H1 (cell line): ENCODE measurements around the gene QSOX1. TPM values are rescaled to one million over a fixed set of nuclear protein-coding genes. Genes with fewer than 3 reads are reported as not detected.

Experiments
- CTCF ChIA-PET: fragments of 300-600 bp; sonication (Branson Sonifier 250); formaldehyde crosslinking; loops from one replicate; lab custom pipeline; 2021; ENCODE audit not compliant: partially characterized antibody; lab: Charles Lee
- POLR2A ChIA-PET: fragments of 300-600 bp; sonication (Branson Sonifier 250); formaldehyde crosslinking; loops from one replicate; lab custom pipeline; 2021; ENCODE audit warnings: inconsistent platforms; ENCODE audit not compliant: partially characterized antibody; lab: Charles Lee
- DNase-seq, 2 experiments: peaks; one replicate each; pipeline versions ENCODE4 v3.0.0 to v3.0.0-alpha.2; 2010 to 2022; ENCODE audit warnings: low spot score in 2 of 2, low read depth in 1 of 2, mixed read lengths in 1 of 2
- FAIRE-seq: peaks from 2 replicates; lab custom pipeline; 2011; peaks lifted over from hg19 to GRCh38; lab: Jason Lieb, UNC
- H2AFZ ChIP-seq: 2 replicates; pipeline ENCODE4 v1.8.1; 2012; ENCODE audit warnings: low read length, inconsistent platforms
- H2AK5ac ChIP-seq: 2 replicates; pipeline ENCODE4 v1.6.1; 2013; ENCODE audit warnings: low read depth, low read length
- H2BK120ac ChIP-seq: replicated peaks from 2 replicates; pipeline ENCODE3; 2013; ENCODE audit warnings: low read depth, low read length, inconsistent platforms
- H2BK12ac ChIP-seq: 2 replicates; pipeline ENCODE4 v1.6.1; 2013; ENCODE audit warnings: low read depth, low read length
- H2BK15ac ChIP-seq: 2 replicates; pipeline ENCODE4 v1.6.1; 2013; ENCODE audit warnings: low read length
- H2BK20ac ChIP-seq: 2 replicates; pipeline ENCODE4 v1.6.1; 2013; ENCODE audit warnings: low read length
- H2BK5ac ChIP-seq: 2 replicates; pipeline ENCODE4 v1.6.1; 2013; ENCODE audit warnings: low read depth, low read length
- H3K14ac ChIP-seq: 2 replicates; pipeline ENCODE4 v1.6.1; 2013; ENCODE audit warnings: inconsistent platforms; ENCODE audit not compliant: insufficient read length
- H3K18ac ChIP-seq: 2 replicates; pipeline ENCODE4 v1.6.1; 2013; ENCODE audit warnings: low read length; ENCODE audit errors: extremely low read depth
- H3K23ac ChIP-seq: 2 replicates; pipeline ENCODE4 v1.6.1; 2013; ENCODE audit warnings: inconsistent platforms; ENCODE audit not compliant: insufficient read length
- H3K23me2 ChIP-seq: 2 replicates; pipeline ENCODE4 v1.6.1; 2013; ENCODE audit warnings: low read depth, low read length
- H3K27ac ChIP-seq: 2 replicates; pipeline ENCODE4 v1.6.1; 2011; ENCODE audit warnings: low read depth, low read length, inconsistent platforms
- H3K27me3 ChIP-seq, 4 experiments: replicated peaks in 1 of 4; 1 replicate in 1 of 4; 2 replicates in 3 of 4; pipeline versions ENCODE4 v1.6.1 to v1.8.1; 2011 to 2013; ENCODE audit warnings: low read length in 3 of 4, mild to moderate bottlenecking in 3 of 4, inconsistent platforms in 2 of 4, mixed read lengths in 2 of 4, moderate library complexity in 1 of 4; ENCODE audit not compliant: control insufficient read depth in 3 of 4, insufficient read depth in 3 of 4; ENCODE audit errors: extremely low read depth in 1 of 4
- H3K36me3 ChIP-seq, 4 experiments: 2 replicates each; pipeline versions ENCODE4 v1.6.1 to v1.8.1; 2011 to 2013; ENCODE audit warnings: mild to moderate bottlenecking in 4 of 4, low read length in 3 of 4, moderate library complexity in 2 of 4, control low read depth in 1 of 4, inconsistent platforms in 1 of 4; ENCODE audit not compliant: insufficient read depth in 4 of 4, control insufficient read depth in 2 of 4
- H3K4ac ChIP-seq: replicated peaks from 2 replicates; pipeline ENCODE3; 2013; ENCODE audit warnings: low read length, low read depth, mixed read lengths, inconsistent platforms; ENCODE audit not compliant: insufficient read length
- H3K4me1 ChIP-seq, 4 experiments: replicated peaks in 1 of 4; 1 replicate in 1 of 4; 2 replicates in 3 of 4; pipeline versions ENCODE4 v1.6.1 to v1.8.1; 2011 to 2013; ENCODE audit warnings: low read length in 3 of 4, inconsistent platforms in 2 of 4, mixed read lengths in 1 of 4; ENCODE audit not compliant: insufficient read depth in 4 of 4, control insufficient read depth in 3 of 4
- H3K4me2 ChIP-seq, 2 experiments: 2 replicates each; pipeline versions ENCODE4 v1.6.1 to v1.8.1; 2011 to 2013; ENCODE audit warnings: low read depth in 2 of 2, low read length in 2 of 2, control low read depth in 1 of 2, inconsistent platforms in 1 of 2, mild to moderate bottlenecking in 1 of 2; ENCODE audit not compliant: insufficient read depth in 1 of 2
- H3K4me3 ChIP-seq, 4 experiments: fragments of 200-600, 300-600 bp in 1 of 4; sonication (generic), shearing (Covaris generic), sonication (Bioruptor Twin) in 1 of 4; 2 replicates each; pipeline versions ENCODE4 v1.5.1 to v1.8.1; 2011 to 2016; ENCODE audit warnings: low read length in 4 of 4, low read depth in 3 of 4, control low read depth in 2 of 4, inconsistent platforms in 2 of 4, mild to moderate bottlenecking in 2 of 4, mixed read lengths in 1 of 4, moderate library complexity in 1 of 4; ENCODE audit not compliant: insufficient read depth in 2 of 4; ENCODE audit errors: extremely low read depth in 1 of 4
- H3K56ac ChIP-seq: replicated peaks from 2 replicates; pipeline ENCODE3; 2013; ENCODE audit warnings: low read depth, mild to moderate bottlenecking, mixed read lengths, low read length, inconsistent platforms; ENCODE audit not compliant: insufficient read length
- H3K79me1 ChIP-seq: 2 replicates; pipeline ENCODE4 v1.6.1; 2013; ENCODE audit warnings: low read depth, low read length, control low read depth
- H3K79me2 ChIP-seq, 2 experiments: 2 replicates each; pipeline versions ENCODE4 v1.6.1 to v1.8.1; 2012 to 2013; ENCODE audit warnings: low read length in 2 of 2, mild to moderate bottlenecking in 2 of 2, inconsistent platforms in 1 of 2; ENCODE audit not compliant: insufficient read depth in 2 of 2, control insufficient read depth in 1 of 2
- H3K9ac ChIP-seq, 4 experiments: replicated peaks in 1 of 4; 1 replicate in 1 of 4; 2 replicates in 3 of 4; pipeline versions ENCODE4 v1.6.1 to v1.8.1; 2011 to 2013; ENCODE audit warnings: low read depth in 3 of 4, low read length in 3 of 4, control low read depth in 2 of 4, mild to moderate bottlenecking in 2 of 4, moderate library complexity in 2 of 4, inconsistent platforms in 1 of 4; ENCODE audit errors: extremely low read depth in 1 of 4
- H3K9me3 ChIP-seq, 2 experiments: 2 replicates each; pipeline versions ENCODE4 v1.6.1 to v1.8.1; 2012 to 2013; ENCODE audit warnings: mild to moderate bottlenecking in 2 of 2, moderate library complexity in 2 of 2, control low read depth in 1 of 2, inconsistent platforms in 1 of 2, low read depth in 1 of 2, low read length in 1 of 2, mixed read lengths in 1 of 2; ENCODE audit not compliant: insufficient read depth in 2 of 2
- H4K20me1 ChIP-seq, 2 experiments: replicated peaks in 1 of 2; 2 replicates each; pipeline versions ENCODE3 to v1.8.1; 2011 to 2013; ENCODE audit warnings: inconsistent platforms in 2 of 2, low read length in 2 of 2, mild to moderate bottlenecking in 1 of 2; ENCODE audit not compliant: insufficient read depth in 2 of 2, control insufficient read depth in 1 of 2
- H4K5ac ChIP-seq: 2 replicates; pipeline ENCODE4 v1.6.1; 2013; ENCODE audit warnings: low read length, low read depth, mixed read lengths, inconsistent platforms; ENCODE audit not compliant: insufficient read length
- H4K8ac ChIP-seq: 2 replicates; pipeline ENCODE4 v1.8.0; 2013; ENCODE audit warnings: mild to moderate bottlenecking, moderate library complexity, low read length, inconsistent platforms; ENCODE audit not compliant: insufficient read depth; ENCODE audit errors: extremely low read depth
- H4K91ac ChIP-seq: replicated peaks from 2 replicates; pipeline ENCODE3; 2013; ENCODE audit warnings: low read length, mixed read lengths, inconsistent platforms; ENCODE audit not compliant: insufficient read length
- CTBP2 ChIP-seq: IDR thresholded peaks from 2 replicates; pipeline ENCODE4 v1.7.0; 2011; ENCODE audit warnings: borderline replicate concordance, mild to moderate bottlenecking, moderate library complexity, mixed read lengths, low read length; ENCODE audit not compliant: insufficient read depth, insufficient read length
- SP2 ChIP-seq: IDR thresholded peaks from 2 replicates; pipeline ENCODE4 v1.6.1; 2012; ENCODE audit warnings: mild to moderate bottlenecking, low read length, inconsistent platforms
- SUZ12 ChIP-seq: fragments of 200-600 bp; sonication (generic); IDR thresholded peaks from 2 replicates; pipeline ENCODE4 v1.6.1; 2012; ENCODE audit warnings: mild to moderate bottlenecking, inconsistent platforms, low read length, moderate library complexity, mixed read lengths
- WGBS, 2 experiments: shearing (Covaris generic) in 1 of 2; methylation state at CpG; one replicate each; pipeline versions ENCODE4 v1.1.6 to v1.1.7; 2013 to 2015; ENCODE audit warnings: low lambda C conversion rate in 2 of 2, mixed read lengths in 2 of 2, inconsistent platforms in 1 of 2, low coverage in 1 of 2, missing lambda C conversion rate in 1 of 2; ENCODE audit not compliant: insufficient replicate concordance in 2 of 2, insufficient coverage in 1 of 2, insufficient read length in 1 of 2; ENCODE audit errors: extremely low coverage in 1 of 2, missing lambda C conversion rate in 1 of 2; 5-methylcytosine and 5-hydroxymethylcytosine counted together
- polyA plus RNA-seq, 7 experiments: library from polyadenylated mRNA; depleted of rRNA in 3 of 7; stranded (reverse) in 5 of 7; unstranded in 2 of 7; fragments of >200 nt in 5 of 7; fragments of 200-250 nt in 2 of 7; gene quantifications; 1 replicate in 5 of 7; 2 replicates in 1 of 7; 4 replicates in 1 of 7; pipeline versions ENCODE4 v1.2.1 to v1.2.3, GENCODE V29; 2011 to 2013; ENCODE audit warnings: missing spikeins in 2 of 7, mixed read lengths in 2 of 7
- total RNA-seq: library from RNA; stranded (reverse); fragmentation: NEBNext Ultra II Directional; extraction: Animal tissue kit (Norgen Biotek cat#: 25700); gene quantifications from 2 replicates; pipeline ENCODE4 v1.2.1, GENCODE V29; 2021

QSOX1 gene
- total and polyA plus RNA-seq, 2 of the 8 experiments (the other 6 are each of a cell fraction or from before 2014, with no cell fraction given): 97.7 to 123 TPM

- WGBS, 2 experiments: 93% methylated on average over 5 of the region's 5 CpGs; no CpG with 5 or more reads in 1 of the 2 experiments
- Histone ChIP-seq H3K4me2 (no peak overlapping the region), H2AFZ (no peak overlapping the region), H3K4me1 (no peaks in the 10 kb centered on the region), H3K36me3 (peaks cover 4 to 26% (median 10%) of the 10 kb centered on the region in 4 experiments; a peak in 6 of 8 replicates), H3K4me3 (no peak overlapping the region), H3K4ac (no peak overlapping the region), H2AK5ac (no peak overlapping the region), H3K23ac (no peak overlapping the region), H3K27ac (no peak overlapping the region), H3K9ac (no peak overlapping the region), H3K79me2 (no peaks in the 10 kb centered on the region), H2BK15ac (no peak overlapping the region), H2BK120ac (no peak overlapping the region), H3K9me3 (no peaks in the 10 kb centered on the region), H2BK20ac (no peak overlapping the region), H2BK5ac (no peak overlapping the region), H3K18ac (no peak overlapping the region), H2BK12ac (no peak overlapping the region), H3K79me1 (no peaks in the 10 kb centered on the region; the same call in 1 of the 2 replicates), H4K20me1 (peaks cover 0 to 8% of the 10 kb centered on the region in 2 experiments), H3K56ac (no peak overlapping the region), H3K23me2 (no peaks in the 10 kb centered on the region), H3K27me3 (no peaks in the 10 kb centered on the region), H4K91ac (no peak overlapping the region), H3K14ac (no peak overlapping the region), H4K8ac (no peak overlapping the region), H4K5ac (no peak overlapping the region)
- ChIA-PET CTCF (interaction anchor here (0.6 to 13.5 kb wide), 43 partner anchors 8 to 409 kb away, joined by 3 to 307 read pairs (median 5); partner anchors contain the start of genes LHX4 and QSOX1), POLR2A (interaction anchor here (1.2 to 2.1 kb wide), 5 partner anchors 9 to 228 kb away, joined by 3 to 10 read pairs (median 4); no protein-coding TSS in a partner anchor)
- FAIRE-seq: no peak
- TF ChIP-seq SP2 (no peak), CTBP2 (no peak), SUZ12 (no peak)
- no peak for DNase-seq
Observed at GRCh38 chr1:180187626-180188025, 33.0 kb downstream of the QSOX1 start.
